Activated CD4-positive, alpha-beta memory T cell treated with anti-CD3 and anti-CD28 coated beads, Interleukin-2, amount 10 ng/mL, durations not matched to agents 7 days and 5 days (primary cell): Measurements from ENCODE around the gene MAP3K3. TPM values are rescaled to one million over a fixed set of nuclear protein-coding genes. Genes with fewer than 3 reads are reported as not detected.

Experiments
- CTCF ChIA-PET: fragments of 350-600 bp; sonication (Branson Sonifier 250); formaldehyde crosslinking; loops from one replicate; lab custom pipeline; 2021; ENCODE audit warnings: antibody characterized with exemption, inconsistent platforms; lab: Charles Lee
- POLR2A ChIA-PET: fragments of 350-600 bp; sonication (Branson Sonifier 250); formaldehyde crosslinking; loops from one replicate; lab custom pipeline; 2021; ENCODE audit warnings: antibody characterized with exemption; lab: Charles Lee
- DNase-seq: peaks from one replicate; pipeline ENCODE4 v3.0.0-alpha.2; 2020
- H3K27ac Mint-ChIP-seq: one replicate; pipeline ENCODE4 v1.8.0; 2021; ENCODE audit warnings: mild to moderate bottlenecking, mixed read lengths
- H3K27me3 Mint-ChIP-seq: one replicate; pipeline ENCODE4 v1.8.0; 2021; ENCODE audit warnings: mixed read lengths
- H3K36me3 Mint-ChIP-seq: one replicate; pipeline ENCODE4 v1.8.0; 2021; ENCODE audit warnings: low read depth, mixed read lengths
- H3K4me1 Mint-ChIP-seq: one replicate; pipeline ENCODE4 v1.8.0; 2021; ENCODE audit warnings: mixed read lengths
- H3K4me3 Mint-ChIP-seq: one replicate; pipeline ENCODE4 v1.8.0; 2021; ENCODE audit warnings: mild to moderate bottlenecking, mixed read lengths
- H3K9me3 Mint-ChIP-seq: one replicate; pipeline ENCODE4 v1.8.0; 2021; ENCODE audit warnings: mixed read lengths
- total RNA-seq, 2 experiments: library from RNA; stranded (reverse); gene quantifications; one replicate each; pipeline ENCODE4 v1.2.3, GENCODE V29; 2021

Gene MAP3K3
- total RNA-seq, 2 experiments from 2014 or later, result 46.5 to 47.8 TPM

DNA sequence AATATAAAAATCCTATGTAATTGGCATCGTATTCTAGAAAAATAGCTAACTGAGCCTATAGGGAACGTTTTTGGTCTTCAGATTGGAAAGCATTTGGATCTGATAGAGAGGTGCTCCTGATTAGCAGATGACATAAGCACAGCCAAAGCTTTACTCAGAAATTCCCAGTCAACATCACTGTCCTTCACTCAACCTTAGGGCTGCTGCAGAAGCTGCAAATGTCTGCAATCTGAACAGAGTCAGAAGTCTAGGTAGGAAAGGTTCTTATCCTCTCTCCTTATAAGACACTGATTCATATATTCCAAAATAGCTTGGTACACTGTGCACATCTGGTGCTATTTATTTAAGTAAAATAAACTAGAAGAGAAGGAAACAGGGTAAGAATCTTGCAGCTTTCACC is 100.2 kb downstream of the MAP3K3 start:
- H3K27ac Mint-ChIP-seq, result no peak overlapping the region
- CTCF ChIA-PET, result interaction anchor here (1.0 kb wide), 1 partner anchor 12 kb away, joined by 5 read pairs; no protein-coding TSS in a partner anchor
- H3K4me3 Mint-ChIP-seq, result no peak overlapping the region

GRCh38 chr17:63735691-63736090 is 113.5 kb downstream of the MAP3K3 start:
- no peaks in the 10 kb centered on the region for H3K27me3 Mint-ChIP-seq
- no peak overlapping the region for H3K27ac Mint-ChIP-seq
- no peak for DNase-seq
- no peaks in the 10 kb centered on the region for H3K9me3 Mint-ChIP-seq
- ChIA-PET POLR2A (interaction anchor here (1.0 to 1.4 kb wide), 3 partner anchors 14 to 38 kb away, joined by 3 to 4 read pairs (median 3); partner anchors contain the start of genes CCDC47 and DDX42), CTCF (interaction anchor here (1.4 kb wide), 1 partner anchor 38 kb away, joined by 5 read pairs; no protein-coding TSS in a partner anchor)
- peaks cover 16% of the 10 kb centered on the region for H3K4me1 Mint-ChIP-seq
- H3K4me3 Mint-ChIP-seq, result no peak overlapping the region
- H3K36me3 Mint-ChIP-seq, result peaks cover 21% of the 10 kb centered on the region

More for the DNA sequence above, 100.2 kb downstream of the MAP3K3 start:
- POLR2A ChIA-PET, result interaction anchor here (0.6 to 1.1 kb wide), 4 partner anchors 10 to 25 kb away, joined by 3 read pairs; no protein-coding TSS in a partner anchor
- H3K27me3 Mint-ChIP-seq, result no peaks in the 10 kb centered on the region
- H3K36me3 Mint-ChIP-seq, result peaks cover 27% of the 10 kb centered on the region
- no peak for DNase-seq
- no peaks in the 10 kb centered on the region for H3K9me3 Mint-ChIP-seq
- peaks cover 1% of the 10 kb centered on the region for H3K4me1 Mint-ChIP-seq

- Mint-ChIP-seq H3K4me3 (peak overlapping the region; percentile 90), H3K36me3 (peaks cover 17% of the 10 kb centered on the region), H3K27me3 (no peaks in the 10 kb centered on the region), H3K4me1 (peaks cover 33% of the 10 kb centered on the region), H3K9me3 (no peaks in the 10 kb centered on the region), H3K27ac (peak overlapping the region; percentile 93)
- POLR2A ChIA-PET, result interaction anchor here (0.6 to 6.4 kb wide), 22 partner anchors 9 to 342 kb away, joined by 3 to 130 read pairs (median 4); partner anchors contain the start of genes CCDC47, DCAF7, DDX42 and LIMD2
- DNase-seq, result no peak
- CTCF ChIA-PET, result interaction anchor here (1.5 to 1.6 kb wide), 2 partner anchors 22 to 43 kb away, joined by 4 to 8 read pairs; no protein-coding TSS in a partner anchor
Observed at GRCh38 chr17:63740464-63741142, 118.4 kb downstream of the MAP3K3 start.

GRCh38 chr17:63741143-63741407 is 118.9 kb downstream of the MAP3K3 start:
- DNase-seq, result no peak
- Mint-ChIP-seq H3K27ac (peak overlapping the region; percentile 93), H3K9me3 (no peaks in the 10 kb centered on the region), H3K36me3 (peaks cover 20% of the 10 kb centered on the region), H3K4me3 (peak overlapping the region; percentile 90), H3K4me1 (peaks cover 33% of the 10 kb centered on the region), H3K27me3 (no peaks in the 10 kb centered on the region)
- CTCF ChIA-PET, result interaction anchor here (1.5 to 1.6 kb wide), 2 partner anchors 21 to 44 kb away, joined by 4 to 8 read pairs; no protein-coding TSS in a partner anchor
- POLR2A ChIA-PET, result interaction anchor here (0.6 to 6.4 kb wide), 21 partner anchors 9 to 341 kb away, joined by 3 to 130 read pairs (median 4); partner anchors contain the start of genes CCDC47, DCAF7, DDX42 and LIMD2

GRCh38 chr17:63741408-63742173 is 119.4 kb downstream of the MAP3K3 start, which contains the start of gene STRADA:
Gene STRADA, minus strand, starts transcription at chr17:63741799. Its CDS starts 13,430 bp downstream, at chr17:63728369.
- no peaks in the 10 kb centered on the region for H3K27me3 Mint-ChIP-seq
- peak within 1 kb of the TSS; percentile 93 for H3K27ac Mint-ChIP-seq
- peak within 1 kb of the TSS; percentile 90 for H3K4me3 Mint-ChIP-seq
- peaks cover 33% of the 10 kb centered on the region for H3K4me1 Mint-ChIP-seq
- ChIA-PET CTCF (interaction anchor here (0.7 to 1.7 kb wide), 11 partner anchors 9 to 97 kb away, joined by 3 to 12 read pairs (median 4); partner anchors contain the start of genes CCDC47, DDX42 and LIMD2), POLR2A (interaction anchor here (0.7 to 6.4 kb wide), 37 partner anchors 9 to 335 kb away, joined by 3 to 130 read pairs (median 4); partner anchors contain the start of genes CCDC47, DCAF7, DDX42 and FTSJ3)
- peak; percentile 99 for DNase-seq
- peaks cover 22% of the 10 kb centered on the region for H3K36me3 Mint-ChIP-seq
- H3K9me3 Mint-ChIP-seq, result no peaks in the 10 kb centered on the region

Other genes with a start within 250 kb of the MAP3K3 start
- 10 to 100 TPM; 28.9 to 30.3 TPM for gene CYB561, start 176.1 kb upstream of the MAP3K3 start, total RNA-seq
- 10 to 100 TPM; 10.6 to 12.2 TPM for gene ACE, start 145.4 kb upstream of the MAP3K3 start, total RNA-seq
- gene KCNH6, start 99.1 kb upstream of the MAP3K3 start, total RNA-seq, result not detected
- gene DCAF7, start 71.9 kb upstream of the MAP3K3 start, total RNA-seq, result 100 to 1,000 TPM; 138 to 139 TPM
- gene TACO1, start 21.5 kb upstream of the MAP3K3 start, total RNA-seq, result 10 to 100 TPM; 26.7 to 27.9 TPM
- gene LIMD2, start 77.7 kb downstream of the MAP3K3 start, total RNA-seq, result 100 to 1,000 TPM; 394 to 401 TPM
- gene STRADA, start 119.4 kb downstream of the MAP3K3 start, total RNA-seq, result 10 to 100 TPM; 53.1 to 59.4 TPM
- 10 to 100 TPM; 56.7 to 57.9 TPM for gene CCDC47, start 151.2 kb downstream of the MAP3K3 start, total RNA-seq
- 100 to 1,000 TPM; 113 to 118 TPM for gene DDX42, start 151.8 kb downstream of the MAP3K3 start, total RNA-seq
- 100 to 1,000 TPM; 152 to 162 TPM for gene PSMC5, start 205.0 kb downstream of the MAP3K3 start, total RNA-seq
- 10 to 100 TPM; 38.9 to 43.8 TPM for gene FTSJ3, start 205.2 kb downstream of the MAP3K3 start, total RNA-seq
- gene SMARCD2, start 220.3 kb downstream of the MAP3K3 start, total RNA-seq, result 100 to 1,000 TPM; 150 to 152 TPM